HFF-Myc (cell line): ENCODE results near the gene C5orf24.

ENCODE experiments used
- DNase-seq: peaks from one replicate; pipeline ENCODE4 v3.0.0-alpha.2; 2011; ENCODE audit warnings: low read depth; ENCODE audit errors: extremely low read depth
- H3K4me3 ChIP-seq: replicated peaks from 2 replicates; pipeline ENCODE4 v1.5.1; 2011; ENCODE audit warnings: low read depth, mild to moderate bottlenecking, control low read depth, low read length
- TF ChIP-seq, protein P1 (sequence below): IDR thresholded peaks from 2 replicates; pipeline ENCODE4 v1.5.1; 2012; ENCODE audit warnings: mild to moderate bottlenecking, low read depth, low read length, control low read depth; ENCODE audit errors: missing control alignments

Gene C5orf24

DNA sequence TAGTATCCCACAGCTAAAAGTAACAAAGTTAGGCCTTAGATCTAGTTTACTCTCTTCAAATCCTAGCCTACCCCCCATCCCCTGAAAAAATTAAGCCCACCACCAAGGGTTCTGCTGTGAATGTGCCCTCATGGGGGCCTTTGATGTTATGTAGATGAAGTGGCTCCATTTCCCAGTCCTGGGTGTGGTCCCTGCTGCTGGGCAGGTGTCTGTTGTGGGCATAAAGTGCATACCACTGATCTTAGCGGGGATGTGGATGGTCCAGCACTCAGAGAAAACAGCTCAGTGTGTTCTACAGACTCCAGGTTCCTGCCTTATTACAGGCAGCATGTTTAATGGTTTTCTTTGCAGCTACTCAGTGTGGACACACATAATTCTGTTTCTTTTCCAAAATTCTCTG lies 61.0 kb downstream of the C5orf24 start:
- no peak for DNase-seq
- H3K4me3 ChIP-seq, result no peak overlapping the region
- TF ChIP-seq, protein P1, sequence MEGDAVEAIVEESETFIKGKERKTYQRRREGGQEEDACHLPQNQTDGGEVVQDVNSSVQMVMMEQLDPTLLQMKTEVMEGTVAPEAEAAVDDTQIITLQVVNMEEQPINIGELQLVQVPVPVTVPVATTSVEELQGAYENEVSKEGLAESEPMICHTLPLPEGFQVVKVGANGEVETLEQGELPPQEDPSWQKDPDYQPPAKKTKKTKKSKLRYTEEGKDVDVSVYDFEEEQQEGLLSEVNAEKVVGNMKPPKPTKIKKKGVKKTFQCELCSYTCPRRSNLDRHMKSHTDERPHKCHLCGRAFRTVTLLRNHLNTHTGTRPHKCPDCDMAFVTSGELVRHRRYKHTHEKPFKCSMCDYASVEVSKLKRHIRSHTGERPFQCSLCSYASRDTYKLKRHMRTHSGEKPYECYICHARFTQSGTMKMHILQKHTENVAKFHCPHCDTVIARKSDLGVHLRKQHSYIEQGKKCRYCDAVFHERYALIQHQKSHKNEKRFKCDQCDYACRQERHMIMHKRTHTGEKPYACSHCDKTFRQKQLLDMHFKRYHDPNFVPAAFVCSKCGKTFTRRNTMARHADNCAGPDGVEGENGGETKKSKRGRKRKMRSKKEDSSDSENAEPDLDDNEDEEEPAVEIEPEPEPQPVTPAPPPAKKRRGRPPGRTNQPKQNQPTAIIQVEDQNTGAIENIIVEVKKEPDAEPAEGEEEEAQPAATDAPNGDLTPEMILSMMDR, result no peak
